ENCODE measurements around the gene UCK2. TPM values are rescaled to one million over a fixed set of nuclear protein-coding genes. Genes with fewer than 3 reads are reported as not detected.

Gene UCK2
- total RNA-seq, 2 donors from 2014 or later: 39.6 to 69.0 TPM

DNA sequence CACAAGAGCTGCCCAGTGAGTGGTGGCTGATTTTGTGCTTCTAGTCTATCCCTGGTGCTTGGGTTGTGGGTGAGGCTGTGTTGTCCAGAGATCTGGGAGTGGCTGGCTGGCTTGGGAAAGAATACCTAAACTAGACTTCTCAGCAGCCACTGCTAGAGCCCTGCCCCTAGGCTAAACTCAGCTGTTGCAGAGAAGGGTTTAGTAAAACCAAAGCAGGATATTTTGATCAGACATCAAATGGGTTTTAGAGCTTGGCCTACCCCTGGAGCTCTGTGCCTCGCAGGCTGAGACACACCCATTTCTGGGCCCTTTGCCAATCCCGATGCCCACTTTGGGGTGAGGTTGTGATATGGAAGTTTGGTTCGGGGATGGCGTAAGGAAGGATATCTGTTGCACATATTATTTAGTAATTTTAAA is 88.5 kb downstream of the UCK2 start:
- intact Hi-C loops (cut with DNase I): loop anchor here (2.0 to 5.0 kb wide), 3 partner anchors 199 to 524 kb away; no protein-coding TSS in a partner anchor
- no peaks in the 10 kb centered on the region for H3K27me3 ChIP-seq
- H3K9ac ChIP-seq (ENCODE audit: low read depth in 2 of 2, low read length in 2 of 2): no peak overlapping the region
- H3K27ac ChIP-seq: no peak overlapping the region
- no peak overlapping the region for H3K4me3 ChIP-seq
- TF ChIP-seq, protein P1, sequence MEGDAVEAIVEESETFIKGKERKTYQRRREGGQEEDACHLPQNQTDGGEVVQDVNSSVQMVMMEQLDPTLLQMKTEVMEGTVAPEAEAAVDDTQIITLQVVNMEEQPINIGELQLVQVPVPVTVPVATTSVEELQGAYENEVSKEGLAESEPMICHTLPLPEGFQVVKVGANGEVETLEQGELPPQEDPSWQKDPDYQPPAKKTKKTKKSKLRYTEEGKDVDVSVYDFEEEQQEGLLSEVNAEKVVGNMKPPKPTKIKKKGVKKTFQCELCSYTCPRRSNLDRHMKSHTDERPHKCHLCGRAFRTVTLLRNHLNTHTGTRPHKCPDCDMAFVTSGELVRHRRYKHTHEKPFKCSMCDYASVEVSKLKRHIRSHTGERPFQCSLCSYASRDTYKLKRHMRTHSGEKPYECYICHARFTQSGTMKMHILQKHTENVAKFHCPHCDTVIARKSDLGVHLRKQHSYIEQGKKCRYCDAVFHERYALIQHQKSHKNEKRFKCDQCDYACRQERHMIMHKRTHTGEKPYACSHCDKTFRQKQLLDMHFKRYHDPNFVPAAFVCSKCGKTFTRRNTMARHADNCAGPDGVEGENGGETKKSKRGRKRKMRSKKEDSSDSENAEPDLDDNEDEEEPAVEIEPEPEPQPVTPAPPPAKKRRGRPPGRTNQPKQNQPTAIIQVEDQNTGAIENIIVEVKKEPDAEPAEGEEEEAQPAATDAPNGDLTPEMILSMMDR (IDR thresholded peaks at IDR 0.05): no peak
- no peaks in the 10 kb centered on the region for H3K9me3 ChIP-seq
- H3K36me3 ChIP-seq: no peaks in the 10 kb centered on the region
- no peak for DNase-seq
- peaks cover 13% of the 10 kb centered on the region for H3K4me1 ChIP-seq

DNA sequence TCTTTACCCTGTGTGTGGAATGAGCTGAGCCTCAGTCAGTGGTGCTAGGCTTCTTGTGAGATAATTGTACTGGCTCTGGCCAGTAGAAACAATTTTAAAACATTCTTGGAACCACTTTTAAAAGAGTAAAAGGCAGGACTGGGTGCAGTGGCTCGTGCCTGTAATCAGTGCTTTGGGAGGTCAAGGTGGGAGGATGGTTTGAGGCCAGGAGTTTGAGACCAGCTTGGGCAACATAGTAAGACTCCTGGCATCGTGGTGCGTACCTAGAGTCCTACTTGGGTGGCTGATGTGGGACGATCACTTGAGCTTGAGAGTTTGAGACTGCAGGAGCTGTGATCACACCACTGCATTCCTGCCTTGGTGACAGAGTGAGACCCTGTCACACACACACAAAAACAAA is 89.8 kb downstream of the UCK2 start:
- intact Hi-C loops (cut with DNase I): loop anchor here (5.0 kb wide), 1 partner anchor 525 kb away; no protein-coding TSS in a partner anchor
- Histone ChIP-seq H3K4me3 (no peak overlapping the region), H3K9me3 (no peaks in the 10 kb centered on the region)

DNA sequence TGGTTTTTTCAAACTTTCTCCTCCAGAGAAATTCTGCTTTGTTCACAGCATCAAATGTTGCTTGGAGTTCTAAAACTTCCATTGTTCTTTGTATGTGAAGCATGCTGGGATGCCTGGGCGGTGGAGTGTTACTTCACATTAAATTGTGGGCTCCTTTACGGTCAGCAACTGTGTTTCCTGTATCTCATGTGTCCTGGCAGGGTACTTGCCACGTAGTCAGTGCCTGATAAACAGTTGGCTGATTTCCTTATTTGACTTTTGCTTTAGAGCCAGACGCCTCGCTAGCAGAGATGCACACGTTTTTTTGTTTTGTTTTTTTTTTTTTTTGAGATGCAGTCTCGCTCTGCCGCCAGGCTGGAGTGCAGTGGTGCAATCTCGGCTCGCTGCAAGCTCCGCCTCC is 96.7 kb downstream of the UCK2 start:
- Histone ChIP-seq H3K9ac (ENCODE audit: low read depth in 2 of 2, low read length in 2 of 2) (no peak overlapping the region), H3K4me1 (no peaks in the 10 kb centered on the region), H3K4me3 (no peak overlapping the region), H3K36me3 (no peaks in the 10 kb centered on the region), H3K27me3 (no peaks in the 10 kb centered on the region), H3K9me3 (no peaks in the 10 kb centered on the region), H3K27ac (no peak overlapping the region)
- TF ChIP-seq, protein P1 (IDR thresholded peaks at IDR 0.05): no peak
- DNase-seq: no peak
- intact Hi-C loops (cut with DNase I): loop anchor here (10.0 kb wide), 1 partner anchor 511 kb away; no protein-coding TSS in a partner anchor

More for the DNA sequence above, 89.8 kb downstream of the UCK2 start:
- no peak for DNase-seq
- Histone ChIP-seq H3K27me3 (no peaks in the 10 kb centered on the region), H3K27ac (no peak overlapping the region), H3K36me3 (no peaks in the 10 kb centered on the region), H3K9ac (ENCODE audit: low read depth in 2 of 2, low read length in 2 of 2) (no peak overlapping the region), H3K4me1 (peaks cover 6% of the 10 kb centered on the region)
- TF ChIP-seq, protein P1 (IDR thresholded peaks at IDR 0.05): no peak

DNA sequence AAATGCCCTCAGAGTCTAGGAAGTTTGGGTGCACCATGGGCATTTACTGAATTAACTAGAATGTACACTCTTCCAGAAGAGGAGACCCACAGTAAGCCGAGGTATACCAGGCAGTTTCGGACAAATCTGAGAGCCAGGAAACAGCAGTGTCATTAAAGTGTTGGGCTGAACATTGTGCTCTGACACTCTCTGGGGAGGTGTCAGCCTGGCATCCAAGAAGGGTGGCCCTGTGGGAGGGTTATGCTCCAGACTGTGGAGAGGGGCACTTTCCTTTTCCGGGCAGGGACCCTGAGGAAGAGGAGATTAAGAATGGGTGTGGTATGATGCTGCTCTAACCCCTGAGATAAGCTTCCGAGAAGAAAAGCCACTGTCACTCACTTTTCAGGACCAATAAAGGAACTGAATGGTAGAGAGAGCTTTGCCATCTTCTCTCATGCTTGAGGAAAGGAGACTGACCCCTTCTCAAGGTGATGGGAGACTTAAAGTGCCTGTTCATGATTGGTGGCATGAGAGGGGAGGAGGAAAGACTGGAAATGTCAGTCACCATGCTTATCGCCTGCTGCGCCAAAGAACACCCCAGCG is 98.2 kb downstream of the UCK2 start:
- intact Hi-C loops (cut with DNase I): loop anchor here (5.0 to 10.0 kb wide), 2 partner anchors 509 to 552 kb away; no protein-coding TSS in a partner anchor
- Histone ChIP-seq H3K4me1 (no peaks in the 10 kb centered on the region), H3K36me3 (no peaks in the 10 kb centered on the region), H3K27me3 (no peaks in the 10 kb centered on the region), H3K9me3 (no peaks in the 10 kb centered on the region), H3K4me3 (no peak overlapping the region), H3K27ac (no peak overlapping the region), H3K9ac (ENCODE audit: low read depth in 2 of 2, low read length in 2 of 2) (no peak overlapping the region)
- TF ChIP-seq, protein P1 (IDR thresholded peaks at IDR 0.05): no peak
- DNase-seq: no peak

DNA sequence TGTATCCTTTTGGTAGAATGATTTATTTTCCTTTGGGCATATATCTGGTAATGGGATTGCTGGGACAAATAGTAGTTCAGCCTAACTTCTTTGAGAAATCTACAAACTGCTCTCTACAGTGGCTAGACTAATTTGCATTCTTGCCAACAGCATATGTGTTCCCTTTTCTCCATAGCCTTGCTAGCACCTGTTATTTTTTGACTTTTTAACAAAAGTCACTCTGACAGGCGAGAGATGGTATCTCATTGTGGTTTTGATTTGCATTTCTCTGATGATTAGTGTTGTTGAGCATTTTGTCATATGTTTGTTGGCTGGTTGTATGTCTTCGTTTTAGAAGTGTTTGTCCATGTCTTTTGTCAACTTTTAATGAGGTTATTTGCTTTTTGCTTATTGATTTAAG is 99.8 kb downstream of the UCK2 start:
- no peak for DNase-seq
- no peaks in the 10 kb centered on the region for H3K4me1 ChIP-seq
- H3K36me3 ChIP-seq: no peaks in the 10 kb centered on the region
- TF ChIP-seq, protein P1 (IDR thresholded peaks at IDR 0.05): no peak
- H3K4me3 ChIP-seq: no peak overlapping the region
- H3K9ac ChIP-seq (ENCODE audit: low read depth in 2 of 2, low read length in 2 of 2): no peak overlapping the region
- intact Hi-C loops (cut with DNase I): loop anchor here (5.0 to 10.0 kb wide), 2 partner anchors 508 to 550 kb away; no protein-coding TSS in a partner anchor
- H3K27ac ChIP-seq: no peak overlapping the region
- H3K27me3 ChIP-seq: no peaks in the 10 kb centered on the region
- no peaks in the 10 kb centered on the region for H3K9me3 ChIP-seq
